ENCODE data around the gene WRAP73.

Gene WRAP73

DNA sequence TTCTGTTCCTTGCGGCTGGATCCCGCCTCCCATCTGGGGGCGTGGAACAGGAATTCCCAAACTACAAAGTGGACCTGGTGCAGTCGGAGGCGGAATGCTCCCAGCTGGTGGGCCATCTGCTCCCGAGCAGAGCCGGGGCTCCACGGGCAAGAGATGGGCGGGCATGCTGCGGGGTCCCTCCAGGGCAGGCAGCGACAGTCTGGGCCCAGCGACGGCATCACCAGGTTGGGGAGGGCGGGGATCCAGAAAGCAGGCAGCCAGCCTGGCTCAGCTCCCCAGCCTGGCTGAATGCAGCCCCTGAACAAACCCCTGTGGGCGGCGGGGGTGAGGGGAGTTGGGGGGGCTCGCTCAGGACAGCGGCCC, 42.2 kb downstream of the WRAP73 start:
- peaks cover 16% of the 10 kb centered on the region for H3K4me1 Mint-ChIP-seq
- no peak for ATAC-seq

GRCh38 chr1:3606779-3607702, 42.9 kb downstream of the WRAP73 start:
- no peak overlapping the region for H3K4me3 Mint-ChIP-seq
- peaks cover 15% of the 10 kb centered on the region for H3K4me1 Mint-ChIP-seq
- H3K27me3 Mint-ChIP-seq: peaks cover 12% of the 10 kb centered on the region
- H3K27ac Mint-ChIP-seq: no peak overlapping the region
- ATAC-seq (no peak), DNase-seq (no peak)
- no peaks in the 10 kb centered on the region for H3K9me3 Mint-ChIP-seq

More for the DNA sequence above, 42.2 kb downstream of the WRAP73 start:
- no peak overlapping the region for H3K4me3 Mint-ChIP-seq
- no peaks in the 10 kb centered on the region for H3K9me3 Mint-ChIP-seq
- no peak for DNase-seq
- peaks cover 14% of the 10 kb centered on the region for H3K27me3 Mint-ChIP-seq
- H3K27ac Mint-ChIP-seq: no peak overlapping the region

GRCh38 chr1:3604997-3605823, 44.7 kb downstream of the WRAP73 start:
- DNase-seq: no peak
- Mint-ChIP-seq H3K9me3 (no peaks in the 10 kb centered on the region), H3K4me3 (no peak overlapping the region), H3K4me1 (no peaks in the 10 kb centered on the region), H3K27ac (no peak overlapping the region), H3K27me3 (no peaks in the 10 kb centered on the region)
- no peak for ATAC-seq

DNA sequence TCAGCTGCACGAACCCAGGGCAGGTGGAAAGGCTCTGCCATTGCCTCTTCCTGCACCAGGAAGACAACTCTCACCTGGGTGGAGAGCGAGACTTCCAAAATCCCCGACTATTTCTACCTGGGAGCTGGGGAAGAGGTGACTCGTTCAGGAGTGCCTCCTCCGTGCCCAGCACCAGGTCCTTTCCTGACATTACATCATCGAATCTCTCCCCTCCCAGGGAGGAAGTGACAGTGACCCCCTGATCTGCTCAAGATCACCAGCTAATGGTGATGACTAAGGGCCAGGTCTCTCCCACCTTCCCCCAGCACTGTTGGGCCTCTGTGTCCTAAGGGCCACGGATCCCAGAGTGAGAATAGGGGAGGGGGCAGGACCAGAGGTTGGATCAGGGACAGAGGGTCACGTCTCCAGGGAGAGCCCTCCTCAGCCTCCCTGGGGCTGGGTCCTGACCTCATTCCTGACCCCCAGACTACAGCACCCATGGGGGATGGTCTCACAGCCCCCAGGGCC, 45.4 kb downstream of the WRAP73 start:
- Mint-ChIP-seq H3K4me3 (no peak overlapping the region), H3K9me3 (no peaks in the 10 kb centered on the region), H3K27me3 (no peaks in the 10 kb centered on the region), H3K4me1 (peaks cover 2% of the 10 kb centered on the region), H3K27ac (no peak overlapping the region)
- ATAC-seq: no peak
- DNase-seq: no peak

GRCh38 chr1:3603571-3604467, 46.1 kb downstream of the WRAP73 start:
- Mint-ChIP-seq H3K9me3 (no peaks in the 10 kb centered on the region), H3K27me3 (no peaks in the 10 kb centered on the region), H3K27ac (no peak overlapping the region), H3K4me3 (no peak overlapping the region), H3K4me1 (peaks cover 9% of the 10 kb centered on the region)
- ATAC-seq (peak; percentile 4), DNase-seq (no peak)

- no peak overlapping the region for H3K4me3 Mint-ChIP-seq
- no peaks in the 10 kb centered on the region for H3K9me3 Mint-ChIP-seq
- ATAC-seq: peak; percentile 18
- no peaks in the 10 kb centered on the region for H3K27me3 Mint-ChIP-seq
- DNase-seq: no peak
- no peak overlapping the region for H3K27ac Mint-ChIP-seq
- peaks cover 16% of the 10 kb centered on the region for H3K4me1 Mint-ChIP-seq
Measured at GRCh38 chr1:3603156-3603555, 46.7 kb downstream of the WRAP73 start.

GRCh38 chr1:3602375-3602774, 47.5 kb downstream of the WRAP73 start:
- no peak for DNase-seq
- ATAC-seq: no peak
- H3K9me3 Mint-ChIP-seq: no peaks in the 10 kb centered on the region
- H3K27ac Mint-ChIP-seq: no peak overlapping the region
- peaks cover 24% of the 10 kb centered on the region for H3K4me1 Mint-ChIP-seq
- H3K4me3 Mint-ChIP-seq: no peak overlapping the region
- no peaks in the 10 kb centered on the region for H3K27me3 Mint-ChIP-seq

- ATAC-seq: no peak
- Mint-ChIP-seq H3K9me3 (no peaks in the 10 kb centered on the region), H3K27ac (no peak overlapping the region), H3K4me1 (peaks cover 30% of the 10 kb centered on the region), H3K4me3 (no peak overlapping the region), H3K27me3 (no peaks in the 10 kb centered on the region)
- DNase-seq: no peak
Measured at GRCh38 chr1:3601743-3602142, 48.2 kb downstream of the WRAP73 start.

GRCh38 chr1:3600354-3600753, 49.5 kb downstream of the WRAP73 start:
- H3K27ac Mint-ChIP-seq: no peak overlapping the region
- no peaks in the 10 kb centered on the region for H3K27me3 Mint-ChIP-seq
- no peaks in the 10 kb centered on the region for H3K9me3 Mint-ChIP-seq
- DNase-seq (no peak), ATAC-seq (no peak)
- H3K4me1 Mint-ChIP-seq: peaks cover 32% of the 10 kb centered on the region
- H3K4me3 Mint-ChIP-seq: no peak overlapping the region

- DNase-seq (no peak), ATAC-seq (no peak)
- Mint-ChIP-seq H3K4me3 (no peak overlapping the region), H3K27me3 (no peaks in the 10 kb centered on the region), H3K27ac (no peak overlapping the region), H3K4me1 (peaks cover 32% of the 10 kb centered on the region), H3K9me3 (no peaks in the 10 kb centered on the region)
Measured at GRCh38 chr1:3599816-3600215, 50.1 kb downstream of the WRAP73 start.

GRCh38 chr1:3599286-3599811, 50.6 kb downstream of the WRAP73 start:
- peaks cover 32% of the 10 kb centered on the region for H3K4me1 Mint-ChIP-seq
- ATAC-seq (no peak), DNase-seq (no peak)
- peak overlapping the region in 1 of 2 donors; percentile 42 for H3K27ac Mint-ChIP-seq
- no peaks in the 10 kb centered on the region for H3K9me3 Mint-ChIP-seq
- peak overlapping the region in 1 of 2 donors; percentile 49 for H3K4me3 Mint-ChIP-seq
- H3K27me3 Mint-ChIP-seq: no peaks in the 10 kb centered on the region

- H3K4me1 Mint-ChIP-seq: peaks cover 36% of the 10 kb centered on the region
- peak overlapping the region in 1 of 2 donors; percentile 82 for H3K4me3 Mint-ChIP-seq
- H3K9me3 Mint-ChIP-seq: no peaks in the 10 kb centered on the region
- DNase-seq (no peak), ATAC-seq (no peak)
- no peaks in the 10 kb centered on the region for H3K27me3 Mint-ChIP-seq
- peak overlapping the region in 1 of 2 donors; percentile 67 for H3K27ac Mint-ChIP-seq
Measured at GRCh38 chr1:3598522-3599285, 51.2 kb downstream of the WRAP73 start.

DNA sequence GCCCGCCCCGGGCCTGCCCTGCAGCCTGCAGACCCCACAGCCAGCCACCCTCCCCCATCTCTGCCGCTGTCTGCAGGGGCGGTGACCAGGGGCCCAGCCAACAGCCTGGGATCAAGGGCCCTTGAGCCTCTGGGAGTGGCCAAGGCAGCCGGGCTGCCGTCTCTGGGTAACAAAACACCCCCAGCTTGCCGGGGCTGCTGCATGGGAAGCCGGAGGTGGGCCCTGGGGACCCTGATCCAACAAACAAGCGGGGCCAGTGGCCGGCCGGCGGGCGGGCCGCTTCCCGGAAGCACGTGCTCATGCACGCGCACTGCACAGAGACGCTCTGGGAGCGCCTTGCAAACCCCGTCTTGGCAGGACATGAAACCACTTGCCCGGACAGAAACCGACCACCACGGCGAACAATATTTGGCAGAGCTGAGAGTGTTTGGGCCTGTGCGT, 51.8 kb downstream of the WRAP73 start:
- peak; percentile 2 for ATAC-seq
- no peaks in the 10 kb centered on the region for H3K27me3 Mint-ChIP-seq
- H3K4me3 Mint-ChIP-seq: peak overlapping the region; percentile 78 to 82
- peak overlapping the region; percentile 67 to 93 for H3K27ac Mint-ChIP-seq
- DNase-seq: no peak
- peaks cover 38% of the 10 kb centered on the region for H3K4me1 Mint-ChIP-seq
- H3K9me3 Mint-ChIP-seq: no peaks in the 10 kb centered on the region

GRCh38 chr1:3597599-3597964, 52.3 kb downstream of the WRAP73 start:
- no peaks in the 10 kb centered on the region for H3K27me3 Mint-ChIP-seq
- H3K9me3 Mint-ChIP-seq: no peaks in the 10 kb centered on the region
- peaks cover 38% of the 10 kb centered on the region for H3K4me1 Mint-ChIP-seq
- no peak for DNase-seq
- peak overlapping the region; percentile 78 to 82 for H3K4me3 Mint-ChIP-seq
- H3K27ac Mint-ChIP-seq: peak overlapping the region; percentile 82 to 93
- ATAC-seq: peak; percentile 39
